ENCODE data around the gene ARRB1. TPM values are rescaled to one million over a fixed set of nuclear protein-coding genes. Genes with fewer than 3 reads are reported as not detected.

Gene ARRB1
- total and polyA plus RNA-seq, 9 of the 15 experiments (the other 6 are each of a cell fraction or from before 2014, with no cell fraction given), result 6.6 to 45.4 (median 28.5) TPM

DNA sequence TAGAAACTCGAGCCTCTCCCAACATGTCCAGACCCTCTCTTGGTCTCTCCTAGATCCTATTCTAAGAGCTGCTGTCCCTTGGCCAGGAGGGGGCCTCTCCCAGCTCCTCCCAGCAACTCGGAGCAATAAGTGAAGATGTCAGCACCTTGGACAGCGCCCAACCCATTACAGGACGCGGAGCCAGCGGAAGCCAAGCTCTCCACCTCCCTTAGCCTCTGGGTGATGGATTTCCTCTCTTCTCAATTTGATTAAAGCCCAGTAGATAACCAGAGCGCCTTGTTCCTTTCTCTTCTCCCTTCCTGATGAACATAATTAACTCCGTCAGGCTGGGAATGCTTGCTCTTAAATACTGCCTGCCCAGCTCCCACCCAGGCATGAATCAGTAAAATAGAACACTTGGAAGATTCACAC is 137.0 kb downstream of the ARRB1 start (continued):
- TF ChIP-seq JUND (IDR thresholded peaks at IDR 0.05; ENCODE audit: borderline replicate concordance, low read depth, low read length) (peak; percentile 39; the same call in 1 of the 2 replicates), JUND (tag; IDR thresholded peaks at IDR 0.05; ENCODE audit: borderline replicate concordance, low read depth, low read length) (no peak; the same call in 2 of the 3 replicates), HCFC1 (IDR thresholded peaks at IDR 0.05; ENCODE audit: low read depth, low read length) (peak; percentile 50), IRF1 (CRISPR knock-in tag; IDR thresholded peaks at IDR 0.05; ENCODE audit: borderline replicate concordance) (0 out of 2 replicates have a peak, but pooled peaks have one; percentile 52), ZNF175 (CRISPR knock-in tag; IDR thresholded peaks at IDR 0.05; ENCODE audit: low read depth) (peak; percentile 84), SMC3 (conservative IDR thresholded peaks at IDR 0.05; ENCODE audit: insufficient read depth, low read depth, low read length) (0 out of 2 replicates have a peak, but pooled peaks have one; percentile 48), ZNF232 (CRISPR knock-in tag; IDR thresholded peaks at IDR 0.05) (peak; percentile 87; the same call in 1 of the 2 replicates), RAD21 (CRISPR knock-in tag; conservative IDR thresholded peaks at IDR 0.05 in 1 of 2, IDR thresholded peaks at IDR 0.05 in 1 of 2) (peak; percentile 21 to 51; a peak in 2 of 4 replicates), ELF1 (tag; IDR thresholded peaks at IDR 0.05) (peak; percentile 28; the same call in 1 of the 2 replicates), POLR2B (IDR thresholded peaks at IDR 0.05; ENCODE audit: low read depth, partially characterized antibody) (no peak), CTCFL (IDR thresholded peaks at IDR 0.05; ENCODE audit: borderline replicate concordance, insufficient read depth, low read depth, low read length, poor library complexity, severe bottlenecking) (peak; percentile 55), DDX20 (tag; IDR thresholded peaks at IDR 0.05; ENCODE audit: low read depth) (0 out of 2 replicates have a peak, but pooled peaks have one; percentile 32), SP1 (CRISPR knock-in tag; IDR thresholded peaks at IDR 0.05) (peak; percentile 80)
- TF ChIP-seq, protein P1, sequence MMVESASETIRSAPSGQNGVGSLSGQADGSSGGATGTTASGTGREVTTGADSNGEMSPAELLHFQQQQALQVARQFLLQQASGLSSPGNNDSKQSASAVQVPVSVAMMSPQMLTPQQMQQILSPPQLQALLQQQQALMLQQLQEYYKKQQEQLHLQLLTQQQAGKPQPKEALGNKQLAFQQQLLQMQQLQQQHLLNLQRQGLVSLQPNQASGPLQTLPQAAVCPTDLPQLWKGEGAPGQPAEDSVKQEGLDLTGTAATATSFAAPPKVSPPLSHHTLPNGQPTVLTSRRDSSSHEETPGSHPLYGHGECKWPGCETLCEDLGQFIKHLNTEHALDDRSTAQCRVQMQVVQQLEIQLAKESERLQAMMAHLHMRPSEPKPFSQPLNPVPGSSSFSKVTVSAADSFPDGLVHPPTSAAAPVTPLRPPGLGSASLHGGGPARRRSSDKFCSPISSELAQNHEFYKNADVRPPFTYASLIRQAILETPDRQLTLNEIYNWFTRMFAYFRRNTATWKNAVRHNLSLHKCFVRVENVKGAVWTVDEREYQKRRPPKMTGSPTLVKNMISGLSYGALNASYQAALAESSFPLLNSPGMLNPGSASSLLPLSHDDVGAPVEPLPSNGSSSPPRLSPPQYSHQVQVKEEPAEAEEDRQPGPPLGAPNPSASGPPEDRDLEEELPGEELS (CRISPR knock-in tag; IDR thresholded peaks at IDR 0.05; ENCODE audit: borderline replicate concordance), result 0 out of 2 replicates have a peak, but pooled peaks have one; percentile 69
